KMS-11 (cell line): ENCODE results near the gene FZD2.

ENCODE experiments used
- H2AFZ ChIP-seq: fragments of 200-600 bp; sonication (generic); 2 replicates; pipeline ENCODE4 v1.6.1; 2016; ENCODE audit warnings: antibody characterized with exemption, mixed run types, low read depth
- H3K27ac ChIP-seq: fragments of 200-600 bp; sonication (generic); 2 replicates; pipeline ENCODE4 v1.6.1; 2016; ENCODE audit warnings: mild to moderate bottlenecking, mixed run types
- H3K27me3 ChIP-seq: fragments of 200-600 bp; sonication (generic); 2 replicates; pipeline ENCODE4 v1.6.1; 2017; ENCODE audit warnings: mild to moderate bottlenecking, low read depth, mixed run types, moderate library complexity; ENCODE audit not compliant: insufficient read depth
- H3K36me3 ChIP-seq: fragments of 200-600 bp; sonication (generic); 2 replicates; pipeline ENCODE4 v1.6.1; 2017; ENCODE audit warnings: mild to moderate bottlenecking, mixed run types; ENCODE audit not compliant: insufficient read depth
- H3K4me1 ChIP-seq: fragments of 200-600 bp; sonication (generic); 2 replicates; pipeline ENCODE4 v1.6.1; 2016; ENCODE audit warnings: mild to moderate bottlenecking, low read depth, mixed run types; ENCODE audit not compliant: poor library complexity, severe bottlenecking
- H3K4me2 ChIP-seq: fragments of 200-600 bp; sonication (generic); 2 replicates; pipeline ENCODE4 v1.7.0; 2016; ENCODE audit warnings: mild to moderate bottlenecking, mixed run types
- H3K4me3 ChIP-seq: fragments of 200-600 bp; sonication (generic); IDR thresholded peaks from 2 replicates; pipeline ENCODE4 v1.6.1; 2017; ENCODE audit warnings: low read depth, low read length, mixed read lengths; ENCODE audit not compliant: insufficient read depth
- H3K79me2 ChIP-seq: fragments of 200-600 bp; sonication (generic); 2 replicates; pipeline ENCODE4 v1.6.1; 2016; ENCODE audit warnings: low read depth, mixed run types; ENCODE audit not compliant: insufficient read depth
- H3K9ac ChIP-seq: fragments of 200-600 bp; sonication (generic); 2 replicates; pipeline ENCODE4 v1.6.1; 2016; ENCODE audit warnings: mild to moderate bottlenecking, mixed run types
- H4K20me1 ChIP-seq: fragments of 200-600 bp; sonication (generic); 2 replicates; pipeline ENCODE4 v1.6.1; 2016; ENCODE audit warnings: mild to moderate bottlenecking, mixed run types; ENCODE audit not compliant: insufficient read depth
- TF ChIP-seq, protein P1 (sequence below): fragments of 200-600 bp; sonication (generic); conservative IDR thresholded peaks from 2 replicates; pipeline ENCODE4 v1.6.1; 2017; ENCODE audit warnings: low read depth, mild to moderate bottlenecking, antibody characterized with exemption, low read length, moderate library complexity, mixed read lengths

Gene FZD2

DNA sequence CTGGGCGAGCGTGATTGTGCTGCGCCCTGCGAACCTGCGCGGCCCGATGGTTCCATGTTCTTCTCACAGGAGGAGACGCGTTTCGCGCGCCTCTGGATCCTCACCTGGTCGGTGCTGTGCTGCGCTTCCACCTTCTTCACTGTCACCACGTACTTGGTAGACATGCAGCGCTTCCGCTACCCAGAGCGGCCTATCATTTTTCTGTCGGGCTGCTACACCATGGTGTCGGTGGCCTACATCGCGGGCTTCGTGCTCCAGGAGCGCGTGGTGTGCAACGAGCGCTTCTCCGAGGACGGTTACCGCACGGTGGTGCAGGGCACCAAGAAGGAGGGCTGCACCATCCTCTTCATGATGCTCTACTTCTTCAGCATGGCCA lies 1.0 kb downstream of the FZD2 start:
- Histone ChIP-seq H3K4me2 (no peak overlapping the region), H3K27me3 (peaks cover 22% of the 10 kb centered on the region; the same call in 1 of the 2 replicates), H3K4me3 (no peak overlapping the region), H3K36me3 (no peaks in the 10 kb centered on the region), H3K27ac (no peak overlapping the region), H3K4me1 (peaks cover 4% of the 10 kb centered on the region), H3K9ac (no peak overlapping the region), H2AFZ (no peak overlapping the region), H3K79me2 (no peaks in the 10 kb centered on the region), H4K20me1 (no peaks in the 10 kb centered on the region)
- TF ChIP-seq, protein P1, sequence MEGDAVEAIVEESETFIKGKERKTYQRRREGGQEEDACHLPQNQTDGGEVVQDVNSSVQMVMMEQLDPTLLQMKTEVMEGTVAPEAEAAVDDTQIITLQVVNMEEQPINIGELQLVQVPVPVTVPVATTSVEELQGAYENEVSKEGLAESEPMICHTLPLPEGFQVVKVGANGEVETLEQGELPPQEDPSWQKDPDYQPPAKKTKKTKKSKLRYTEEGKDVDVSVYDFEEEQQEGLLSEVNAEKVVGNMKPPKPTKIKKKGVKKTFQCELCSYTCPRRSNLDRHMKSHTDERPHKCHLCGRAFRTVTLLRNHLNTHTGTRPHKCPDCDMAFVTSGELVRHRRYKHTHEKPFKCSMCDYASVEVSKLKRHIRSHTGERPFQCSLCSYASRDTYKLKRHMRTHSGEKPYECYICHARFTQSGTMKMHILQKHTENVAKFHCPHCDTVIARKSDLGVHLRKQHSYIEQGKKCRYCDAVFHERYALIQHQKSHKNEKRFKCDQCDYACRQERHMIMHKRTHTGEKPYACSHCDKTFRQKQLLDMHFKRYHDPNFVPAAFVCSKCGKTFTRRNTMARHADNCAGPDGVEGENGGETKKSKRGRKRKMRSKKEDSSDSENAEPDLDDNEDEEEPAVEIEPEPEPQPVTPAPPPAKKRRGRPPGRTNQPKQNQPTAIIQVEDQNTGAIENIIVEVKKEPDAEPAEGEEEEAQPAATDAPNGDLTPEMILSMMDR = no peak

DNA sequence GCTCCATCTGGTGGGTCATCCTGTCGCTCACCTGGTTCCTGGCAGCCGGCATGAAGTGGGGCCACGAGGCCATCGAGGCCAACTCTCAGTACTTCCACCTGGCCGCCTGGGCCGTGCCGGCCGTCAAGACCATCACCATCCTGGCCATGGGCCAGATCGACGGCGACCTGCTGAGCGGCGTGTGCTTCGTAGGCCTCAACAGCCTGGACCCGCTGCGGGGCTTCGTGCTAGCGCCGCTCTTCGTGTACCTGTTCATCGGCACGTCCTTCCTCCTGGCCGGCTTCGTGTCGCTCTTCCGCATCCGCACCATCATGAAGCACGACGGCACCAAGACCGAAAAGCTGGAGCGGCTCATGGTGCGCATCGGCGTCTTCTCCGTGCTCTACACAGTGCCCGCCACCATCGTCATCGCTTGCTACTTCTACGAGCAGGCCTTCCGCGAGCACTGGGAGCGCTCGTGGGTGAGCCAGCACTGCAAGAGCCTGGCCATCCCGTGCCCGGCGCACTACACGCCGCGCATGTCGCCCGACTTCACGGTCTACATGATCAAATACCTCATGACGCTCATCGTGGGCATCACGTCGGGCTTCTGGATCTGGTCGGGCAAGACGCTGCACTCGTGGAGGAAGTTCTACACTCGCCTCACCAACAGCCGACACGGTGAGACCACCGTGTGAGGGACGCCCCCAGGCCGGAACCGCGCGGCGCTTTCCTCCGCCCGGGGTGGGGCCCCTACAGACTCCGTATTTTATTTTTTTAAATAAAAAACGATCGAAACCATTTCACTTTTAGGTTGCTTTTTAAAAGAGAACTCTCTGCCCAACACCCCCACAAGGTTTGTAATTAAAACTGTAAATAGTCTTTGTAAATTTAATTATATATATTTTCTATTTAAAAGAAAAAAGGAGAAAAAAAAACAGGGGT lies 1.7 kb downstream of the FZD2 start:
- H3K4me2 ChIP-seq = no peak overlapping the region

DNA sequence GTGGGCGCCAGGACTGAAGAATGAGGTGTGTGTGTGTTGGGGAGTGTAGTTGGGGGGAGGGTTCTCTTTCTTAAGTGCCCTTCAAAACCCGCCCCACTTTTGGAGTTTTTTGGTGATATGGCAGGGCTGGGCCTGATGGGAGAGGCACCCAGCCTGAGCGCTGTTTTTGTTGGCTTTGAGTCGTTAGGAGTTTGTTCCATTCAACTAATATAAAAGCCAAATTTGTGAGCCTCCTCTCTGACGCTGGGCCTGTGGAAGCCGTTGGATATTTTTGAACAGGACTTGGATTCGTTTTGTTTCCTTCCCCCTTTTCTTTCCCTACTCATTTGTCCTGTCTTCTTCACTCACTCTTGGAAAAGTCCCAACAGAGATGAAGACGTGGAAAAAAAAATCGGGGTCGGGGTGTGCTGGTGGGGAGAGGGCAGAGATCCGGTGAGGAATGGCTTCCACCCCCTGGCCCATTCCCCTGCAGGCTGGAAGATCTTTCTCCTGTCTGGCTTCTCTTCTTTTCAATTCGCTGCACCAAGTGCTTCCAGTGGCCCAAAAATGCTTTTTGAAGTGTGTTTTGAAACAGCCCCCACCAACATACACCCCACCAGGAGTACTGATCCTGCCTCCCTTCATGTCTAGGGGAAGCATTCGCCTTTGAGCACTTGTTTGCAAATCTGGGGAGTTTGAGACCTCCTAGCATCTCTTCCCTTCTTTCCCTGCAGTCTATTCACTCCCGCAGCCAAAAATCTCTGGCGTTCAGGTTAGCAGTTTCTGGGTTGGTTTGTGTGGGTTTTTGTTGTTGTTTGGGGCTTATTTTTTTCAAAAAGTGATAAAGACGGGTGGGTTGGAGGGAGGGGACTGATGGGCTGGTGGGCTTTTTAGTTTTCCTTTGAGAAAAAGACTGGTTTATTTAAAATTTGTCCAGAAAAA lies 2.6 kb downstream of the FZD2 start:
- no peak overlapping the region for H3K4me3 ChIP-seq
- no peak overlapping the region for H2AFZ ChIP-seq
- H3K36me3 ChIP-seq = no peaks in the 10 kb centered on the region
- H3K27ac ChIP-seq = no peak overlapping the region
- peaks cover 22% of the 10 kb centered on the region; the same call in 1 of the 2 replicates for H3K27me3 ChIP-seq
- H3K4me2 ChIP-seq = no peak overlapping the region
- peaks cover 4% of the 10 kb centered on the region for H3K4me1 ChIP-seq
- no peaks in the 10 kb centered on the region for H4K20me1 ChIP-seq
- TF ChIP-seq, protein P1 = no peak
- H3K79me2 ChIP-seq = no peaks in the 10 kb centered on the region
- no peak overlapping the region for H3K9ac ChIP-seq

More for the DNA sequence above, 1.7 kb downstream of the FZD2 start:
- Histone ChIP-seq H3K27me3 (peaks cover 22% of the 10 kb centered on the region; the same call in 1 of the 2 replicates), H3K9ac (no peak overlapping the region), H3K36me3 (no peaks in the 10 kb centered on the region), H3K4me3 (no peak overlapping the region), H4K20me1 (no peaks in the 10 kb centered on the region), H2AFZ (no peak overlapping the region), H3K27ac (no peak overlapping the region), H3K4me1 (peaks cover 4% of the 10 kb centered on the region), H3K79me2 (no peaks in the 10 kb centered on the region)
- TF ChIP-seq, protein P1 = no peak

DNA sequence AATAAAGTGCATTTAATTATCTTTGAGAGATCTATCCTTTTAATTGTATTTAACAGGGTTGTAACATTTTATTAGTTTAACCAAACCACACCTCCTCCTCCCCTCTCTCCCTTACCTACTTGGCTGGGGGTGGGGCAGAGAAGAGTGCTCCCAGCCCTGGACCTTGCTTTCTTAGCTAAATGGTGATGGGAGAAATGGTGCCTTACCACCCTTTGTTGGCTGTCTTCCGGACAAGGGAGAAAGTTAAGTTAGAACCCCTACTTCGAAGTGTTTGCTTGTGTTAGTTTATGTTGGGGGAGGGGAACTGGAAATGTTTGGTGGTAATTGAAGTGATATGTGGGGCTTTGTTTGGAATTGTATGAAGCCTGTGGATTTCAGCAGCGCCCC lies 3.9 kb downstream of the FZD2 start:
- TF ChIP-seq, protein P1 = no peak
- no peaks in the 10 kb centered on the region for H3K4me1 ChIP-seq
- no peak overlapping the region for H3K4me2 ChIP-seq
- H2AFZ ChIP-seq = no peak overlapping the region
- H3K36me3 ChIP-seq = no peaks in the 10 kb centered on the region
- H4K20me1 ChIP-seq = no peaks in the 10 kb centered on the region
- peaks cover 20% of the 10 kb centered on the region; the same call in 1 of the 2 replicates for H3K27me3 ChIP-seq
- H3K4me3 ChIP-seq = no peak overlapping the region
- no peaks in the 10 kb centered on the region for H3K79me2 ChIP-seq
- no peak overlapping the region for H3K9ac ChIP-seq
- no peak overlapping the region for H3K27ac ChIP-seq
